ENCODE data around the gene SQOR. TPM values are rescaled to one million over a fixed set of nuclear protein-coding genes. Genes with fewer than 3 reads are reported as not detected.
"Not testable (repeated sequence)": the region's sequence is repeated elsewhere in the genome, so short reads cannot be mapped to it uniquely, and the experiment has no call there.

The SQOR gene
- total and polyA plus RNA-seq, 2 donors, result 33.5 to 34.0 TPM

GRCh38 chr15:45650007-45650406, 15.2 kb downstream of the SQOR start:
- not testable (repeated sequence) for H3K27me3 ChIP-seq (ENCODE audit: control insufficient read depth in 2 of 2, insufficient read depth in 1 of 2, low read length in 1 of 2); H3K4me1 ChIP-seq (ENCODE audit: control insufficient read depth in 2 of 2, insufficient read depth in 2 of 2, low read length in 2 of 2); H3K36me3 ChIP-seq (ENCODE audit: control insufficient read depth in 2 of 2, insufficient read depth in 2 of 2, low read length in 1 of 2); H3K9me3 ChIP-seq (ENCODE audit: control insufficient read depth in 2 of 2, insufficient read depth in 1 of 2, low read length in 1 of 2); H3K4me3 ChIP-seq (ENCODE audit: low read length in 2 of 2); DNase-seq (ENCODE audit: low read depth in 6 of 9, low spot score in 9 of 9); H3K27ac ChIP-seq (ENCODE audit: low read depth in 1 of 2, low read length in 1 of 2)
- WGBS, result 92% methylated on average over 11 of the region's 11 CpGs

- no peaks in the 10 kb centered on the region for H3K27me3 ChIP-seq (ENCODE audit: control insufficient read depth in 2 of 2, insufficient read depth in 1 of 2, low read length in 1 of 2)
- no peak overlapping the region for H3K27ac ChIP-seq (ENCODE audit: low read depth in 1 of 2, low read length in 1 of 2)
- no peaks in the 10 kb centered on the region for H3K9me3 ChIP-seq (ENCODE audit: control insufficient read depth in 2 of 2, insufficient read depth in 1 of 2, low read length in 1 of 2)
- WGBS, result 97% methylated on average over 35 of the region's 35 CpGs
- H3K4me3 ChIP-seq (ENCODE audit: low read length in 2 of 2), result no peak overlapping the region
- H3K36me3 ChIP-seq (ENCODE audit: control insufficient read depth in 2 of 2, insufficient read depth in 2 of 2, low read length in 1 of 2), result no peaks in the 10 kb centered on the region
- peaks cover 0 to 7% of the 10 kb centered on the region in 2 donors for H3K4me1 ChIP-seq (ENCODE audit: control insufficient read depth in 2 of 2, insufficient read depth in 2 of 2, low read length in 2 of 2)
- DNase-seq (ENCODE audit: low read depth in 6 of 9, low spot score in 9 of 9), result no peak
Measured at GRCh38 chr15:45650889-45651525, 16.2 kb downstream of the SQOR start.

- WGBS, result 72% methylated on average over 3 of the region's 3 CpGs
- no peak for DNase-seq (ENCODE audit: low read depth in 6 of 9, low spot score in 9 of 9)
- no peak overlapping the region for H3K27ac ChIP-seq (ENCODE audit: low read depth in 1 of 2, low read length in 1 of 2)
- H3K27me3 ChIP-seq (ENCODE audit: control insufficient read depth in 2 of 2, insufficient read depth in 1 of 2, low read length in 1 of 2), result no peaks in the 10 kb centered on the region
- H3K36me3 ChIP-seq (ENCODE audit: control insufficient read depth in 2 of 2, insufficient read depth in 2 of 2, low read length in 1 of 2), result peaks cover 0 to 3% of the 10 kb centered on the region in 2 donors
- no peak overlapping the region for H3K4me3 ChIP-seq (ENCODE audit: low read length in 2 of 2)
- H3K9me3 ChIP-seq (ENCODE audit: control insufficient read depth in 2 of 2, insufficient read depth in 1 of 2, low read length in 1 of 2), result no peaks in the 10 kb centered on the region
- peaks cover 0 to 2% of the 10 kb centered on the region in 2 donors for H3K4me1 ChIP-seq (ENCODE audit: control insufficient read depth in 2 of 2, insufficient read depth in 2 of 2, low read length in 2 of 2)
Measured at GRCh38 chr15:45653702-45654424, 19.0 kb downstream of the SQOR start.

GRCh38 chr15:45654749-45655148, 19.9 kb downstream of the SQOR start:
- 97% methylated on average over 6 of the region's 6 CpGs for WGBS
- Histone ChIP-seq H3K4me1 (ENCODE audit: control insufficient read depth in 2 of 2, insufficient read depth in 2 of 2, low read length in 2 of 2) (no peaks in the 10 kb centered on the region), H3K27me3 (ENCODE audit: control insufficient read depth in 2 of 2, insufficient read depth in 1 of 2, low read length in 1 of 2) (no peaks in the 10 kb centered on the region), H3K4me3 (ENCODE audit: low read length in 2 of 2) (no peak overlapping the region), H3K36me3 (ENCODE audit: control insufficient read depth in 2 of 2, insufficient read depth in 2 of 2, low read length in 1 of 2) (peaks cover 0 to 4% of the 10 kb centered on the region in 2 donors), H3K9me3 (ENCODE audit: control insufficient read depth in 2 of 2, insufficient read depth in 1 of 2, low read length in 1 of 2) (no peaks in the 10 kb centered on the region), H3K27ac (ENCODE audit: low read depth in 1 of 2, low read length in 1 of 2) (no peak overlapping the region)
- no peak for DNase-seq (ENCODE audit: low read depth in 6 of 9, low spot score in 9 of 9)

- no peak for DNase-seq (ENCODE audit: low read depth in 6 of 9, low spot score in 9 of 9)
- 97% methylated on average over 2 of the region's 2 CpGs for WGBS
- no peaks in the 10 kb centered on the region for H3K4me1 ChIP-seq (ENCODE audit: control insufficient read depth in 2 of 2, insufficient read depth in 2 of 2, low read length in 2 of 2)
- no peak overlapping the region for H3K27ac ChIP-seq (ENCODE audit: low read depth in 1 of 2, low read length in 1 of 2)
- no peaks in the 10 kb centered on the region for H3K9me3 ChIP-seq (ENCODE audit: control insufficient read depth in 2 of 2, insufficient read depth in 1 of 2, low read length in 1 of 2)
- peaks cover 0 to 13% of the 10 kb centered on the region in 2 donors for H3K36me3 ChIP-seq (ENCODE audit: control insufficient read depth in 2 of 2, insufficient read depth in 2 of 2, low read length in 1 of 2)
- H3K4me3 ChIP-seq (ENCODE audit: low read length in 2 of 2), result no peak overlapping the region
- H3K27me3 ChIP-seq (ENCODE audit: control insufficient read depth in 2 of 2, insufficient read depth in 1 of 2, low read length in 1 of 2), result no peaks in the 10 kb centered on the region
Measured at GRCh38 chr15:45657254-45657653, 22.4 kb downstream of the SQOR start.

- no peak overlapping the region for H3K27ac ChIP-seq (ENCODE audit: low read depth in 1 of 2, low read length in 1 of 2)
- H3K36me3 ChIP-seq (ENCODE audit: control insufficient read depth in 2 of 2, insufficient read depth in 2 of 2, low read length in 1 of 2), result peaks cover 0 to 19% of the 10 kb centered on the region in 2 donors
- H3K27me3 ChIP-seq (ENCODE audit: control insufficient read depth in 2 of 2, insufficient read depth in 1 of 2, low read length in 1 of 2), result no peaks in the 10 kb centered on the region
- no peak overlapping the region for H3K4me3 ChIP-seq (ENCODE audit: low read length in 2 of 2)
- H3K4me1 ChIP-seq (ENCODE audit: control insufficient read depth in 2 of 2, insufficient read depth in 2 of 2, low read length in 2 of 2), result no peaks in the 10 kb centered on the region
- WGBS, result 85% methylated on average over 8 of the region's 8 CpGs
- DNase-seq (ENCODE audit: low read depth in 6 of 9, low spot score in 9 of 9), result no peak
- no peaks in the 10 kb centered on the region for H3K9me3 ChIP-seq (ENCODE audit: control insufficient read depth in 2 of 2, insufficient read depth in 1 of 2, low read length in 1 of 2)
Measured at GRCh38 chr15:45657764-45658545, 23.1 kb downstream of the SQOR start.

GRCh38 chr15:45660231-45660979, 25.6 kb downstream of the SQOR start:
- peaks cover 0 to 22% of the 10 kb centered on the region in 2 donors for H3K36me3 ChIP-seq (ENCODE audit: control insufficient read depth in 2 of 2, insufficient read depth in 2 of 2, low read length in 1 of 2)
- H3K27me3 ChIP-seq (ENCODE audit: control insufficient read depth in 2 of 2, insufficient read depth in 1 of 2, low read length in 1 of 2), result no peaks in the 10 kb centered on the region
- WGBS, result 97% methylated on average over 5 of the region's 5 CpGs
- H3K27ac ChIP-seq (ENCODE audit: low read depth in 1 of 2, low read length in 1 of 2), result no peak overlapping the region
- DNase-seq (ENCODE audit: low read depth in 6 of 9, low spot score in 9 of 9), result no peak
- no peak overlapping the region for H3K4me3 ChIP-seq (ENCODE audit: low read length in 2 of 2)
- no peaks in the 10 kb centered on the region for H3K9me3 ChIP-seq (ENCODE audit: control insufficient read depth in 2 of 2, insufficient read depth in 1 of 2, low read length in 1 of 2)
- no peaks in the 10 kb centered on the region for H3K4me1 ChIP-seq (ENCODE audit: control insufficient read depth in 2 of 2, insufficient read depth in 2 of 2, low read length in 2 of 2)

GRCh38 chr15:45662375-45662774, 27.5 kb downstream of the SQOR start:
- Histone ChIP-seq H3K4me3 (ENCODE audit: low read length in 2 of 2) (no peak overlapping the region), H3K27me3 (ENCODE audit: control insufficient read depth in 2 of 2, insufficient read depth in 1 of 2, low read length in 1 of 2) (no peaks in the 10 kb centered on the region), H3K9me3 (ENCODE audit: control insufficient read depth in 2 of 2, insufficient read depth in 1 of 2, low read length in 1 of 2) (no peaks in the 10 kb centered on the region), H3K36me3 (ENCODE audit: control insufficient read depth in 2 of 2, insufficient read depth in 2 of 2, low read length in 1 of 2) (peaks cover 0 to 22% of the 10 kb centered on the region in 2 donors), H3K27ac (ENCODE audit: low read depth in 1 of 2, low read length in 1 of 2) (no peak overlapping the region), H3K4me1 (ENCODE audit: control insufficient read depth in 2 of 2, insufficient read depth in 2 of 2, low read length in 2 of 2) (no peaks in the 10 kb centered on the region)
- no peak for DNase-seq (ENCODE audit: low read depth in 6 of 9, low spot score in 9 of 9)
- WGBS, result 87% methylated on average over 6 of the region's 6 CpGs

All from thymus (tissue), 11 donors.